NCI-H1048 (cell line): ENCODE measurements around the gene PTPRU.
"Not testable (repeated sequence)": the region's sequence is repeated elsewhere in the genome, so short reads cannot be mapped to it uniquely, and the experiment has no call there.

ENCODE experiments used
- DNase-seq: peaks from one replicate; lab custom pipeline; 2025; lab: John Stamatoyannopoulos, UW

Gene PTPRU

GRCh38 chr1:29222260-29222659, 14.1 kb upstream of the PTPRU start:
- DNase-seq: not testable (repeated sequence)

- DNase-seq: no peak
These were observed 13.6 kb upstream of the PTPRU start for GRCh38 chr1:29222686-29223085.

DNA sequence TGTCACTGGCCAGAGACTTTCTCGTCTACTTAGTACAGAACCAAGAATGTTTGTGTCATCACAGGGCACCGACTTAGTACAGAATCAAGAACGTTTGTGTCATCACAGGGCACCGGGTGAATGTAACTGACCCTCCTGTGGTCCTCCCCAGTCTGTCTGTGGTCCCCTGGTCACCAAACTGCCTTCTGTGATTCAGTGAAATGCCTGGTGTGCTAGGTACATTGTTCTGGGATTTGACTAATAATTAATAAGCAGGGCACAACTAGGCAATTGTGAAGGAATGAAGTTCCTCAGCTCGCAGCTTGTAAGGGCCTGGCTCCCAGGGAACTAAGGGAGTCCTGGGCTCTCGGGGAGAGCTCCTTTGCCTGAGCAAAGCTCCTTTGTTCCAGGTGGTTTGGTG, 12.8 kb upstream of the PTPRU start:
- no peak for DNase-seq

DNA sequence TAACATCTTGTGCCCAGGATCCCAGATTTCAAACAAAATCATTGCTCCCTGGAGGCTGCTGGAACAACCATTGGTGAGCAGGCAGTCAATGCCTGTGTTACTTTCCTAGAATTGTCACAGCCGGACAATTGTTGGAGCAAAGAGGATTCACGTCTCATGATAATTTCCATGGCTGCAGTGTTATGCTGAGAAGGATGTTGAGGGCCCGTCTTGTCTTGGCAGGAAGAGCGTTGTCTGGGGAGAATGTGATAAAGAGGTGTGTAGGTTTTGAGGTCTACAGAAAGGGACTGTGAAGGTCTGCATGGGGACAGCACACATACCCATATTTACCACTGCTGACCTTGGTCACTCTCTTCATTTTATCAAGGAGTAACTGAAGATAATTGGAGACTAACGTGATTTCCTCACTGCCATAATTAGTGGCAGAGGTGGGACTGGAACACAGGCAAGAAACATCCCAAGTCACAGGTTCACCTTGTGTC, 11.9 kb upstream of the PTPRU start:
- no peak for DNase-seq

DNA sequence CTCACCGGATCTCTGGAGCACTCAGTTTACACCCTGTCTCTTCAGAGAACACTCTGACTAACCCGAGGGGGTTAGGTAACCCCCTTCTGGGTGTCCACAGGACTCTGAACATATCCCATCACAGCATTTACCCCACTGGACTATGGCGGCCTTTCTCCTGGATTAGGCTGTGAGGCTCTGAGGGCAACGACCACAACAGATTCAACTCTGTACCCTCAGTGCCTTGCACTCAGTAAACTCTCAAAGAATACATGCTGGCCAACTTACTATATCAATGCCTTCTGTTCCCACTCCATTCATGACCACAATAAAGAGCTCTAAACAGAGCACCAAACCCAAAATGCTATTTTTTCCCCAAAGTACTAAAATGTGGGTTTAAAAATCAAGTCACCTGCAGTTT, 11.0 kb upstream of the PTPRU start:
- no peak for DNase-seq

GRCh38 chr1:29227511-29227910, 8.8 kb upstream of the PTPRU start:
- DNase-seq: no peak

- no peak for DNase-seq
These were observed 6.1 kb upstream of the PTPRU start for GRCh38 chr1:29230204-29230552.

- peak; percentile 77 for DNase-seq
These were observed 5.6 kb upstream of the PTPRU start, which contains the start of gene MECR for GRCh38 chr1:29230553-29231378. Gene MECR, minus strand, starts transcription at chr1:29230934. Its CDS starts 28 bp downstream, at chr1:29230906.

- no peak for DNase-seq
These were observed 3.9 kb upstream of the PTPRU start for GRCh38 chr1:29232387-29232786.

- DNase-seq: no peak
These were observed 2.6 kb upstream of the PTPRU start for GRCh38 chr1:29233693-29234092.

GRCh38 chr1:29234471-29234870, 1.9 kb upstream of the PTPRU start:
- no peak for DNase-seq

GRCh38 chr1:29234881-29235280, 1.4 kb upstream of the PTPRU start:
- not testable (repeated sequence) for DNase-seq

DNA sequence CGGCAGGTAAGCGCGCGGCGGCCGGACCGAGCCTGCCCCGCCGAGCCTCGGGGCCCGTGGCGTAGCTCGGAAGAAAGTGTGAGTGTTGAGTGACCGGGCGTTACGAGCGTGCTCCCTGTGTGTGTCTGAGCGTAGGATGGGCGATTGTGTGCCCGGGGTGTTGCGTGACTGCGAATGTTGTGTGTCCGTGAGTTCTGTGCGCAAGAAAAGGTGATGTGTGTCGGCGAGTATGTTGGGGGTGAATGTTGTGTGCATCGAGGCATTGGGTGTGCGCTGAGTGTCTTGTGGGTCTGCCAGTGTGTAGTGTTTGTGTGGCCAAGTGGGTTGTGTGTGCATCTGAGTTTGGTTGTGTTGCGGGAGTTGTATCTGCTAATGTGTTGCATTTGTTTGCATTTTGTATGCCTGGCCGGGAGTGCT, 398 bp downstream of the PTPRU start:
- DNase-seq: no peak

DNA sequence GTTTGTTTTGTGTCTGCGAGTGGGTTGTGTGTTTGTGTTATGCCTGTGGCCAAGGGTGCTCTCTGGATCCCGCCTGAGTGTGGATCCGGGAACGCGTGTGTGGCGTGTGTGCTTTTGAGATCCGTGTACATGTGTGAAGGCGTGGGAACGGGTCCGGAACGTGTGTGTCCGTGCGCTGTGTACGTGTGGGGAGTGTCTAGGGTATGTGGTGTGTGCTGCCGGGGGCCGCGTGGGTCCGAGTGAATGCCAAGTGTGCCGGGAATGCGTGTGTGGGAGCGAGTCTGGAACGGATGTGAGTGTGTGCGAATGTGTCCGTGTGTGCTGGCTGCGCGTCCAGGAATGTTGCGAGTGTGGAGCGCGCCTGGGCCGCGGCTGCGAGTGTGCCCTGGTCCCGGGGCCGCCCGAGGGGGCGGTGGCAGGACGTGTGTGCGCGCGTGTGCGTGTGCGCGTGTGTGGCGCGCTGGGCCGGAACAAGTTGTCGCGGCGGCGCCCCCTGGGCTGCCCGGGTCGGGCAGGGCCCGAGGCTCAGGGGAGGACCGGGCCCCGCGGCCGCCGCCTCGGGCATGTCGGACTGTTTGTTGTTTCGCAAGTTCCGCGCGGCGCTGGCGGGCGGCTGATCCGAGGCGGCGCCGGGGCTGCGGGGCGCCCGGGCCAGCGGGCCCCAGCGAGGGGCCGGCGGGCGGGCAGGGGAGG, 953 bp downstream of the PTPRU start:
- no peak for DNase-seq

GRCh38 chr1:29237852-29238619, 1.7 kb downstream of the PTPRU start:
- no peak for DNase-seq

DNA sequence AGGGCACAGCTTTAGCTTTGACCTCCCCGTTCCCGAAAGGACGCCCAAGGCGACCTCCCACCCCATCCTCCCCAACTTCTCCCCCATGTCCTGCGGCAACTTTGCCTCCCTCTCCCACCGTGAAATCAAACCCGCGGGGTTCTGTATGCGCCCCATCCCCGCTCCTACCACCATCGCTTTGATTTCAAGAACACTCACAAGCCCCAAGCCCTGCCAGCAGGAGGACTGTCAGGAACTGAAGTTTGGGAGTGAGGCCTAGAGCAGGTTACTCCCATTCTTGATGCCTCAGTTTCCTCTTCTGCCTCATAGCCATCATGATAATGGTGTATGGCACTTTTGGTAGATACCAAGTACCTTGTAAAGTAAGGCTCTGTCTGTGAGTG, 2.3 kb downstream of the PTPRU start:
- no peak for DNase-seq

GRCh38 chr1:29239142-29239541, 2.8 kb downstream of the PTPRU start:
- DNase-seq: no peak

DNA sequence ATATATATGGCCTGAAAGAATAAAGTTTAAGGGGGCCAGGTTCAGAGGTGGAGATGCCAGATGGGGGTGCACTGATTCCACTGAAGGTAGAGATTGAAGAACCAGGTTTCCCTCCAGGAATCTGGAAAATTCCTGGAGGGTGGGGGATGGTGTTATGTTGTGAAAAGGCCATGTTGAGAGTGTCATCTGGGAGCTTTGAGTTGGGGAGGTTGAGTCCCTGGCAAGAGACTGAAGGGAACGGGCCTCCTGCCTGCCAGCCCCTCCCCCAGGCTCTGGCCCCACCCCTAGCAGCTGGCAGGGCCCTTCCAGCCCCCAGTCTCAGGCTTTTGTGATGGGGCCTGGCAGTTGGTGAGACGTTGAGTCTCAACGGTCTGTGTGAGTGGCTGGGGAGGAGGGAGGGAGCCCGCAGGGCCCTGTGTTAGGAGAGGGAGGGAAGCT, 4.1 kb downstream of the PTPRU start:
- DNase-seq: no peak

DNA sequence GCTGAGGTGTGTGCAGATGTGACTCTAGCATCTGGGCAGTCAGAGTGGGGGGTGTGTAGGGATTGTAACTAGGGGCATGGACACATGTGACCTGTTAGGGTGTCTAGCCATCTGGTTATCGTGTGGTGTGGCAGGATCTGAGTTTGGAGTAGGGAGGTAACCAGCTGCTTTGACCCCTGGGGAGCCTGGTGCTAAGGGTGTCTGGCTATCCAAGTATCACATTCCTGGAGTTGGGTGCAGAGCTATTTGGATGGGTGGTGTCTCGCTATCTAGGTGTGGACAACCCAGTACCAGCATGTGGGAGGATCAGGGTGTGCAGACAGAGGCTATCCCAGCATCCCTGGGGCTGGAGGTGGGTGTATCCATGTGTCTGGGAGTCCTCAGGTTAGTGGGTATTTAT, 4.7 kb downstream of the PTPRU start:
- no peak for DNase-seq

DNA sequence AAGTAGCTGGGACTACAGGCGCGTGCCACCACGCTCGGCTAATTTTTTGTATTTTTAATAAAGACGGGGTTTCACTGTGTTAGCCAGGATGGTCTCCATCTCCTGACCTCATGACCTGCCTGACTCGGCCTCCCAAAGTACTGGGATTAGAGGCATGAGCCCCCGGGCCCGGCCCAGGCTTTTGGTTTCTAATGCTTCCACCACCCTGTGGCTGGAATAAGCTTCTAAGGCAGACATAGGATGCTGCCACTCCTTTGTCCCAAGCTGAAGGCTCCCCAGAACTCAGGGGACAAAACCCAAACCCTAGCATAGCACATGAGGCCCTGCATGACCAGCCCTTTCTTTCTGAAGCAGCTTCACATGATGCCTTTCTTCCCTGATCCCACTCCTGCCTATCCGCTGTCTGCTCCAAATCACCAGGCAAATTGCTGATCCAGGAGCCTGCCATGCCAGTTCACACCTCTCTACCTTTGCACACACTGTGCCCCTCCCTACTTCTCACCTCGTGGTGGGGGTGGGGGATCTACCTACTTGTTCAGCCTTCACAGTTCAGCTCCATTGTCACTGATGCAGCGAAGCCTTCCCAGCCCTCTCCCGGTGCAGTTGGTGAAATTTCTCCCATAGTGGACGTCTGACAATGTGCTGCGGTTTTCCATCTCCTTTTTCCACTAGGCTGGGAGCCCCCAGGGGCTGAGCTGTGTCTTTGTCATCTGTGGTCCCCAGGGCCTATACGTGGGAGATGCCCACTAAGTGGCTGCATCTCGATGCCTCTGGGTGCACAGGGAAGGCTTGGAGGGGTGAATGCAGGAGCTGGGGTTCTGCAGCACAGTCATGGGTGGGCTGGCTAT, 6.9 kb downstream of the PTPRU start:
- no peak for DNase-seq

DNA sequence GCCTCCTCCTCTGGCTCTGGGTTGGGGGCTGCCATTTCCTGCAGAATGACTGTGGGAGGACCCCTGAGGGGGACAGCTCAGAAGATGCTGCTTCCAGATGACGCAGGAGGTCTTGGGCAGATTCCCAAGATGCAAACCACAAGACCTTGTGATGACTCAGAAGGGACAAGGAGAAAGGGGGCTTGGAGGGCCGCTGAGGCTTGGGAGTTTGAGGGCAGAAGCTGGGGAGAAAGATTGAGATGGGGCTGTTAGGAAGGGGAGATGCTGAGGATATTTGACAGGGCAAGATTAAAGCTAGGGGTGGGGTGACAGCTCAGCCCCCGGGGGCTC, 7.5 kb downstream of the PTPRU start:
- DNase-seq: no peak

DNA sequence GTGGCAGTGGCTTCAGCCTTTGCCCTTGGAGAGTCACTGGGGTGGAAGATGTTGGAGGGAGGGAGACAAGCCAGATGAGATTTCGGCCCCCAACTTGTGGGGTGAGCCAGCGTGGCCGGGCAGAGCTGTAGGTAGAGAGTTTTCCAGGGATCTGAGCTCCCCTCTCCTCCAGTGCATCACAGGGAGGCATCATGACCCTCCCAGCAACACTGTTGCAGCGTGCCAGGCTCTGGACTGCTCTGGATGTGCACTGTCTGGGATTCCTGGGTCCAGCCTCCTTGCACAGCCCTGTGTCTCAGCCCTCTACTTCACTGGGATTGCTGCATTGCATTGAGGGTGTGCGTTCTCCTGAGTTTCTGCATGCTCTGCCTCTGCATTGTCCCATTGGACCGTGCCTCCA, 8.9 kb downstream of the PTPRU start:
- DNase-seq: no peak
